ENCODE measurements around the gene FLT3LG.
"Not testable (repeated sequence)": the region's sequence is repeated elsewhere in the genome, so short reads cannot be mapped to it uniquely, and the experiment has no call there.

- TF ChIP-seq CTCF (IDR thresholded peaks at IDR 0.05); POLR2AphosphoS5 (IDR thresholded peaks at IDR 0.05); POLR2A (IDR thresholded peaks at IDR 0.05); EP300 (IDR thresholded peaks at IDR 0.05; ENCODE audit: low read depth): not testable (repeated sequence)
These were observed 531 bp upstream of the FLT3LG start for GRCh38 chr19:49473501-49473867.

Data from transverse colon (tissue), 4 donors.